Right lobe of liver (tissue), 4 donors: ENCODE data around the gene KDM4C.

Experiments
- POLR2A ChIP-seq: fragments of 450-650 bp; IDR thresholded peaks from one replicate; pipeline ENCODE4 v1.6.1; 2017; ENCODE audit warnings: antibody characterized with exemption, mild to moderate bottlenecking
- TF ChIP-seq, protein P1 (sequence below), 4 donors: fragments of 200-600 bp in 3 of 4; fragments of 450-650 bp in 1 of 4; IDR thresholded peaks; one replicate each; pipeline versions ENCODE4 v1.5.1 to v1.8.0; 2016 to 2022; ENCODE audit warnings: antibody characterized with exemption in 4 of 4, mild to moderate bottlenecking in 2 of 4
- donor health status: DM: no; HTN: no; CAD: no.
- donor health status: DM: no; HTN: no; CAD: no.
- donor health status: DM: no; HTN: yes; CAD: no.

DNA sequence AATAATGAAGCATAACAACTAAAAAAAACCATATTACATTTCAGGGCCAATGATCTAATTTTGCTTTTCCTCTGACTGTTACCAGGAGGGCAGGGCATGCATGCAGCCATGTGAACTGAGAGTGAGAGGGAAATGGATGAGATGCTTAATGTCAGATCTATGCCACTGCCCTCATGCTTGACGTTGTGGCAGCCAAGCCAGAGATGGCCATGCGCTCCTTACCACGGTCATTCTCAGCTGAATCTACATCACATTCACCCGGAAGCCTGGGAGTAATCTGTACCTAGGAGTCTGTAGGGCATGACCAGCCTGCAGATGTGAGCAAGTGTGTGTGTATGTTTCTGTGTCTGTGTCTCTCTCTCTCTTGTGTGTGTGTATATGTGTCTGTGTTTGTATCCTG is 183.7 kb downstream of the KDM4C start:
- TF ChIP-seq, protein P1, sequence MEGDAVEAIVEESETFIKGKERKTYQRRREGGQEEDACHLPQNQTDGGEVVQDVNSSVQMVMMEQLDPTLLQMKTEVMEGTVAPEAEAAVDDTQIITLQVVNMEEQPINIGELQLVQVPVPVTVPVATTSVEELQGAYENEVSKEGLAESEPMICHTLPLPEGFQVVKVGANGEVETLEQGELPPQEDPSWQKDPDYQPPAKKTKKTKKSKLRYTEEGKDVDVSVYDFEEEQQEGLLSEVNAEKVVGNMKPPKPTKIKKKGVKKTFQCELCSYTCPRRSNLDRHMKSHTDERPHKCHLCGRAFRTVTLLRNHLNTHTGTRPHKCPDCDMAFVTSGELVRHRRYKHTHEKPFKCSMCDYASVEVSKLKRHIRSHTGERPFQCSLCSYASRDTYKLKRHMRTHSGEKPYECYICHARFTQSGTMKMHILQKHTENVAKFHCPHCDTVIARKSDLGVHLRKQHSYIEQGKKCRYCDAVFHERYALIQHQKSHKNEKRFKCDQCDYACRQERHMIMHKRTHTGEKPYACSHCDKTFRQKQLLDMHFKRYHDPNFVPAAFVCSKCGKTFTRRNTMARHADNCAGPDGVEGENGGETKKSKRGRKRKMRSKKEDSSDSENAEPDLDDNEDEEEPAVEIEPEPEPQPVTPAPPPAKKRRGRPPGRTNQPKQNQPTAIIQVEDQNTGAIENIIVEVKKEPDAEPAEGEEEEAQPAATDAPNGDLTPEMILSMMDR (IDR thresholded peaks at IDR 0.05): no peak
- TF ChIP-seq POLR2A: no peak
